ENCODE data around the gene AGAP1. TPM values are rescaled to one million over a fixed set of nuclear protein-coding genes. Genes with fewer than 3 reads are reported as not detected.
A peak's percentile ranks its signal among the peaks of the same experiment; 100 is the strongest.

AGAP1 gene
- total and polyA plus RNA-seq, 10 donors = 1.1 to 26.6 (median 11.3) TPM

DNA sequence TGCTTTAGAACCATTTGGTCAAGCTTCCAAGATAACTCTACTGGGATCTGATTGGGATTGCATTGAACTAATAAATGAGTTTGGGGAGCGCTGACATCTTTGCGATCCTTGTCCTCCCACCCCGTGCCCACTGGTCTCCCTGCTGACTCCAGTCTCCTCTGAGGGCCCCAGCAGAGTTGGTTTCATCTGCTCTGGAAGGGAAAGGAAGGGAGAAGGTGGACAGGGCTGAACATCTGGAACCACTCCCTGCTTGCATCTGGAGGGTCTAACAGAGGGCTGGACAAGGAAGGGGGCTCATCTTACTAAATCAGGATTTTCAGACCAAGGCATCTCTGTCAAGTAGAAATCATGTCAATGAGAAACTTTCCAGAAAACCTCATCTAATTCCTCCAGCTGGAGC is 661.6 kb downstream of the AGAP1 start:
- peaks cover 0 to 52% (median 22%) of the 10 kb centered on the region in 7 donors for H3K27me3 ChIP-seq (replicated peaks in 1 of 7)
- no peak overlapping the region for H3K4me3 ChIP-seq
- intact Hi-C loops (cut with DNase I; ENCODE audit: low total_unique reads) = no loop called here
- peaks cover 0 to 35% (median 33%) of the 10 kb centered on the region in 8 donors for H3K9me3 ChIP-seq
- TF ChIP-seq POLR2AphosphoS5 (IDR thresholded peaks at IDR 0.05) = no peak
- TF ChIP-seq, protein P1, sequence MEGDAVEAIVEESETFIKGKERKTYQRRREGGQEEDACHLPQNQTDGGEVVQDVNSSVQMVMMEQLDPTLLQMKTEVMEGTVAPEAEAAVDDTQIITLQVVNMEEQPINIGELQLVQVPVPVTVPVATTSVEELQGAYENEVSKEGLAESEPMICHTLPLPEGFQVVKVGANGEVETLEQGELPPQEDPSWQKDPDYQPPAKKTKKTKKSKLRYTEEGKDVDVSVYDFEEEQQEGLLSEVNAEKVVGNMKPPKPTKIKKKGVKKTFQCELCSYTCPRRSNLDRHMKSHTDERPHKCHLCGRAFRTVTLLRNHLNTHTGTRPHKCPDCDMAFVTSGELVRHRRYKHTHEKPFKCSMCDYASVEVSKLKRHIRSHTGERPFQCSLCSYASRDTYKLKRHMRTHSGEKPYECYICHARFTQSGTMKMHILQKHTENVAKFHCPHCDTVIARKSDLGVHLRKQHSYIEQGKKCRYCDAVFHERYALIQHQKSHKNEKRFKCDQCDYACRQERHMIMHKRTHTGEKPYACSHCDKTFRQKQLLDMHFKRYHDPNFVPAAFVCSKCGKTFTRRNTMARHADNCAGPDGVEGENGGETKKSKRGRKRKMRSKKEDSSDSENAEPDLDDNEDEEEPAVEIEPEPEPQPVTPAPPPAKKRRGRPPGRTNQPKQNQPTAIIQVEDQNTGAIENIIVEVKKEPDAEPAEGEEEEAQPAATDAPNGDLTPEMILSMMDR (IDR thresholded peaks at IDR 0.05 in 8 of 11, conservative IDR thresholded peaks at IDR 0.05 in 3 of 11) = no peak
- no peak for TF ChIP-seq POLR2A (IDR thresholded peaks at IDR 0.05)
- peaks cover 0 to 14% (median 6%) of the 10 kb centered on the region in 6 donors for H3K4me1 ChIP-seq
- H3K27ac ChIP-seq = no peak overlapping the region
- peak; percentile 21 for DNase-seq
- 83 to 87% (median 84%) methylated on average over 3 of the region's 3 CpGs for WGBS, 5 donors
- H3K36me3 ChIP-seq = no peaks in the 10 kb centered on the region

DNA sequence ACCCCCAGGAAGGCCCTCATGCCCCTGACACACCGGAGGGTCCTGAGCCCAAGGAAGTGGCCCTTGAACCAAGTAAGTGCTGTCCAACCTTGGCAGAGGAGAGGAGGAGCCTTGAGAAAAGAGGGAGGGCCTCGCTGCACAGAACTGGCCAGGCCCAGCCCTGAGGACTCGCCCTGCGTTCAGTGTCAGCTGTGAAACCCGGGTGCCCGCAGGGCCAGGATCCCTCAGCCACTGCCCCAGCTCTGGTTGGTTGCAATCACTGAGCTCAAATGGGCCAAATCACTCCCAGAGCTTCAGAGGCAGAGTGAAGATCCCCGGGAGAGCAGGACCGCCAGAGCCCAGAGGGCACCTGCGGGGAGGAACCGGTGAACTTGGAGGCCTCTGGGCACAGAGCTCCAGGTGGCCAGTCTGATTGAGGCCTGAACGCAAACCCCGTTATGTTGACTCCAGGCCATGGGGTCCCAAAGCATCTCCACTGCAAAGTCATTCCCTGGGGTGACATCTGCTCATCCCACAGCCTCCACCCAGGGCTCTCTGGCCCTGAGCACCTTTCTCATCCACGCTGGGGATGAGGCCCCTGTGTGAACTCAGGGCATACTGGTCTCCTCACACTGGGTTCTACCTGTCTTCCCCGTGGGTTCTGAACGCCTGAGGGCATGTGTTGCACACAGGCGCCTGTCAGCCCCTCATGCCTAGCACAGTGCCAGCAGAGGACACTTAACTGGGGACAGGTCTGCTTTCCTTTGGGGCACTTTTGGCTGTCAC is 662.4 kb downstream of the AGAP1 start:
- TF ChIP-seq, protein P1 (IDR thresholded peaks at IDR 0.05 in 8 of 11, conservative IDR thresholded peaks at IDR 0.05 in 3 of 11) = no peak
- no peak for TF ChIP-seq POLR2A (IDR thresholded peaks at IDR 0.05)
- TF ChIP-seq POLR2AphosphoS5 (IDR thresholded peaks at IDR 0.05) = no peak
- Histone ChIP-seq H3K4me3 (no peak overlapping the region), H3K4me1 (peaks cover 0 to 14% (median 6%) of the 10 kb centered on the region in 6 donors), H3K27me3 (replicated peaks in 1 of 7) (peaks cover 0 to 61% (median 31%) of the 10 kb centered on the region in 7 donors), H3K27ac (no peak overlapping the region), H3K9me3 (peaks cover 0 to 28% (median 25%) of the 10 kb centered on the region in 8 donors), H3K36me3 (no peaks in the 10 kb centered on the region)
- 69 to 88% (median 87%) methylated on average over 5 to 16 of the region's 16 CpGs for WGBS, 5 donors
- intact Hi-C loops (cut with DNase I; ENCODE audit: low total_unique reads) = no loop called here
- peak; percentile 59 for DNase-seq

DNA sequence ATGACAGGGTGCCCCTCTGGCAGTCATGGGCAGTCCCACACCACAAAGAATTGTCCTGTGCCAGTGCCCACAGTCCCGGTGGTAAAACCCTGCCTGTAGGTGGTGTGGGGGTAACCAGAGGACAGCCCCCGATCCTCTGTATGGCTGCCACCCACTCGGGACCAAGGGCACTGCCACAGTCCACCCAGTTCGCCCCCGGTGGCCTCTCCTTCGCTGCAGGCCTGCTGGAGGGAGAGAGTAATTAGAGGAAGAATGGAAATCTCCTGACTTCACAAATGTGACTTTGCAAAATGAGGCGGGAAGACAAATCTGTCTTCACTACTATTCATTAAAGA is 663.0 kb downstream of the AGAP1 start:
- Histone ChIP-seq H3K4me3 (no peak overlapping the region), H3K9me3 (peaks cover 0 to 22% (median 19%) of the 10 kb centered on the region in 8 donors), H3K27ac (no peak overlapping the region), H3K27me3 (replicated peaks in 1 of 7) (peaks cover 0 to 66% (median 36%) of the 10 kb centered on the region in 7 donors), H3K36me3 (no peaks in the 10 kb centered on the region), H3K4me1 (peaks cover 0 to 14% (median 6%) of the 10 kb centered on the region in 6 donors)
- DNase-seq = no peak
- 70 to 83% (median 74%) methylated on average over 7 of the region's 7 CpGs for WGBS, 5 donors
- TF ChIP-seq, protein P1 (IDR thresholded peaks at IDR 0.05 in 8 of 11, conservative IDR thresholded peaks at IDR 0.05 in 3 of 11) = no peak
- TF ChIP-seq POLR2A (IDR thresholded peaks at IDR 0.05) = no peak
- no peak for TF ChIP-seq POLR2AphosphoS5 (IDR thresholded peaks at IDR 0.05)
- intact Hi-C loops (cut with DNase I; ENCODE audit: low total_unique reads) = no loop called here

DNA sequence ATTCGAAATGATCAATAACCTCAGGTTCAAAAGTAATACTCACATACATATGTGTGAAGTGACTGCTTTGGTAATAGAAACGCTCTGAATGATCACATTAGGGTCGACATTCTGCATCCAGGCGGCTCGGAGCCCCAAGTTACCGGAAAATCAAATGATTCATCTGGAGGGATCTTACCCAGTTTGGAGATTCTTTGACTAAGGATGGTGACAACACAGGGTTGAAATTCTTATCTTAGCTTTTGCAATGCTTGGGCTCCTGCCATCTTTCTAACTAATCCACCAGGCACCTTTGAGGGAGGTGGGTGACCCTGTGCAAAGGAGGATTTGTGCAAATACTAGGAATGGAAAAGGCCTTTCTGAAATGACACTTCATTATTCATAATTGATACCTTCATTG is 663.5 kb downstream of the AGAP1 start:
- H3K27ac ChIP-seq = no peak overlapping the region
- intact Hi-C loops (cut with DNase I; ENCODE audit: low total_unique reads) = no loop called here
- H3K4me3 ChIP-seq = no peak overlapping the region
- peak; percentile 8 for DNase-seq
- 84 to 93% (median 85%) methylated on average over 6 of the region's 6 CpGs for WGBS, 5 donors
- TF ChIP-seq, protein P1 (IDR thresholded peaks at IDR 0.05 in 8 of 11, conservative IDR thresholded peaks at IDR 0.05 in 3 of 11) = no peak
- TF ChIP-seq POLR2AphosphoS5 (IDR thresholded peaks at IDR 0.05) = no peak
- no peak for TF ChIP-seq POLR2A (IDR thresholded peaks at IDR 0.05)
- peaks cover 0 to 14% (median 6%) of the 10 kb centered on the region in 6 donors for H3K4me1 ChIP-seq
- H3K9me3 ChIP-seq = peaks cover 0 to 17% (median 14%) of the 10 kb centered on the region in 8 donors
- H3K36me3 ChIP-seq = no peaks in the 10 kb centered on the region
- H3K27me3 ChIP-seq (replicated peaks in 1 of 7) = peaks cover 0 to 71% (median 41%) of the 10 kb centered on the region in 7 donors

Data from spleen (tissue), 11 donors.